Mammary epithelial cell (primary cell): ENCODE data around the gene AKTIP.

ENCODE experiments used
- CTCF ChIP-seq, 2 donors: IDR thresholded peaks in 1 of 2; conservative IDR thresholded peaks in 1 of 2; 2 replicates each; pipeline ENCODE4 v1.5.1; 2011 to 2012; ENCODE audit warnings: inconsistent platforms in 2 of 2, low read length in 2 of 2, mild to moderate bottlenecking in 2 of 2, control low read depth in 1 of 2, low read depth in 1 of 2; ENCODE audit not compliant: insufficient read depth in 1 of 2; ENCODE audit errors: extremely low read depth in 1 of 2
- EZH2 ChIP-seq: IDR thresholded peaks from 2 replicates; pipeline ENCODE4 v1.6.1; 2012; ENCODE audit warnings: low read length, inconsistent platforms, borderline replicate concordance

DNA sequence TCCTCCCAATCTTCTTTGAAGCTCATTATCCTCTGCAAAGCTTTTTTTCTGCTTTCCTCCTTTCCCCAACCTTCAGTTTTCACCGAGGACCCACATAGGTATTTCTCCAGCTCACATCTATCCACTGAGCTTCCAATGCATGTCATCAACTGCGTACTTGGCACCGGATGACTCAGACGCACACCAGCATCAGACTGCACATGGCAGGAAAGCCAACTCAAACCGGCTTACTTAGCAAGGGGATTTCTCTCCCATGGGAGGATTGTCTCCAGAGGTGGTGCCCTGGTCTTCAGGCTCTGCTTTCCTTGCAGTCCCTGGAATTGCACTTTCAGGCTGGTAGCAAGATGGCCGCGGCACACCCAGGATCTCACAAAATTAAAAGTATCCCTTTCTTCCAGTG is 1.7 kb upstream of the AKTIP start:
- no peak for TF ChIP-seq CTCF (conservative IDR thresholded peaks at IDR 0.05 in 1 of 2, IDR thresholded peaks at IDR 0.05 in 1 of 2; ENCODE audit: extremely low read depth in 1 of 2, insufficient read depth in 1 of 2, low read depth in 1 of 2, low read length in 2 of 2)
- TF ChIP-seq EZH2 = no peak
